SK-N-SH (cell line): ENCODE measurements around the gene MEF2D. TPM values are rescaled to one million over a fixed set of nuclear protein-coding genes. Genes with fewer than 3 reads are reported as not detected.

Experiments
- CTCF ChIA-PET: fragments of 300-600, 350-600 bp; formaldehyde crosslinking; extraction: SDS; loops from one replicate; lab custom pipeline; 2021; lab: Yijun Ruan, JAX
- POLR2A ChIA-PET: fragments of 350-600 bp; sonication (Branson Sonifier 250); formaldehyde crosslinking; extraction: SDS; loops from one replicate; lab custom pipeline; 2020; ENCODE audit warnings: antibody characterized with exemption, inconsistent platforms; lab: Yijun Ruan, JAX
- DNase-seq: peaks from one replicate; pipeline ENCODE4 v3.0.0; 2012
- H2AFZ ChIP-seq: fragments of 200-600 bp; sonication (generic); 2 replicates; pipeline ENCODE4 v1.8.1; 2016; ENCODE audit warnings: antibody characterized with exemption, mild to moderate bottlenecking, low read depth
- H3F3A ChIP-seq: fragments of 200-600 bp; sonication (generic); replicated peaks from 2 replicates; pipeline ENCODE3; 2016; ENCODE audit warnings: antibody characterized with exemption, mild to moderate bottlenecking; ENCODE audit not compliant: insufficient read depth
- H3K27ac ChIP-seq, 2 experiments: fragments of 200-500 bp in 1 of 2; fragments of 200-600 bp in 1 of 2; sonication (Bioruptor generic) in 1 of 2; sonication (generic), shearing (Covaris generic) in 1 of 2; 2 replicates each; pipeline versions ENCODE4 v1.5.1 to v1.6.1; 2014 to 2016; ENCODE audit warnings: low read depth in 2 of 2, inconsistent platforms in 1 of 2, low read length in 1 of 2, mild to moderate bottlenecking in 1 of 2, mixed read lengths in 1 of 2
- H3K27me3 ChIP-seq: fragments of 200-600 bp; sonication (generic), shearing (Covaris generic); 2 replicates; pipeline ENCODE4 v1.6.1; 2016; ENCODE audit warnings: mixed run types; ENCODE audit not compliant: insufficient read depth
- H3K36me3 ChIP-seq, 2 experiments: fragments of 200-500 bp in 1 of 2; fragments of 200-600 bp in 1 of 2; sonication (Bioruptor generic) in 1 of 2; sonication (generic) in 1 of 2; replicated peaks in 1 of 2; 2 replicates each; pipeline versions ENCODE3 to v1.5.1; 2014 to 2016; ENCODE audit warnings: low read length in 1 of 2, mild to moderate bottlenecking in 1 of 2; ENCODE audit not compliant: insufficient read depth in 2 of 2, control insufficient read depth in 1 of 2
- H3K4me1 ChIP-seq, 2 experiments: fragments of 200-500 bp in 1 of 2; fragments of 200-600 bp in 1 of 2; sonication (Bioruptor generic) in 1 of 2; sonication (generic), shearing (Covaris generic) in 1 of 2; 2 replicates each; pipeline versions ENCODE4 v1.5.1 to v1.6.1; 2014 to 2016; ENCODE audit warnings: low read depth in 1 of 2, low read length in 1 of 2, mixed run types in 1 of 2; ENCODE audit not compliant: insufficient read depth in 2 of 2, control insufficient read depth in 1 of 2
- H3K4me2 ChIP-seq: fragments of 200-600 bp; sonication (generic), shearing (Covaris generic); 2 replicates; pipeline ENCODE4 v1.6.1; 2017; ENCODE audit warnings: mixed run types
- H3K4me3 ChIP-seq, 2 experiments: fragments of 200-500 bp in 1 of 2; fragments of 200-600 bp in 1 of 2; sonication (Bioruptor generic) in 1 of 2; sonication (generic), shearing (Covaris generic) in 1 of 2; 2 replicates each; pipeline versions ENCODE4 v1.5.1 to v1.8.1; 2014 to 2016; ENCODE audit warnings: low read depth in 2 of 2, inconsistent platforms in 1 of 2, low read length in 1 of 2, mild to moderate bottlenecking in 1 of 2, mixed read lengths in 1 of 2, moderate library complexity in 1 of 2
- H3K79me2 ChIP-seq: fragments of 200-600 bp; sonication (generic); 2 replicates; pipeline ENCODE4 v1.8.1; 2017; ENCODE audit warnings: mild to moderate bottlenecking; ENCODE audit not compliant: insufficient read depth
- H3K9ac ChIP-seq: fragments of 200-600 bp; sonication (generic); 2 replicates; pipeline ENCODE4 v1.6.1; 2017; ENCODE audit warnings: mixed run types
- H3K9me2 ChIP-seq: fragments of 200-600 bp; sonication (generic); 2 replicates; pipeline ENCODE4 v1.6.1; 2017; ENCODE audit warnings: mixed run types
- H3K9me3 ChIP-seq: fragments of 200-600 bp; sonication (generic); 2 replicates; pipeline ENCODE4 v1.6.1; 2017; ENCODE audit warnings: mixed run types, mild to moderate bottlenecking, moderate library complexity
- H4K20me1 ChIP-seq: fragments of 200-600 bp; sonication (generic); 2 replicates; pipeline ENCODE4 v1.6.1; 2017; ENCODE audit warnings: mild to moderate bottlenecking, mixed run types; ENCODE audit not compliant: insufficient read depth
- ELF1 ChIP-seq: IDR thresholded peaks from 2 replicates; pipeline ENCODE4 v1.4.0; 2012
- GABPA ChIP-seq: IDR thresholded peaks from 2 replicates; pipeline ENCODE4 v1.4.0; 2012; ENCODE audit warnings: low read depth, mild to moderate bottlenecking
- GATA2 ChIP-seq: sonication (generic); formaldehyde crosslinking; IDR thresholded peaks from 2 replicates; pipeline ENCODE4 v1.5.0; 2020; ENCODE audit warnings: mild to moderate bottlenecking, missing genetic modification reagents
- NFIC ChIP-seq: IDR thresholded peaks from 2 replicates; pipeline ENCODE4 v1.4.0; 2012; ENCODE audit warnings: borderline replicate concordance
- NRF1 ChIP-seq: IDR thresholded peaks from 2 replicates; pipeline ENCODE4 v1.6.1; 2012; ENCODE audit warnings: low read depth, mild to moderate bottlenecking, low read length
- PBX3 ChIP-seq: IDR thresholded peaks from 2 replicates; pipeline ENCODE4; 2012
- POLR2AphosphoS5 ChIP-seq: IDR thresholded peaks from 2 replicates; pipeline ENCODE4 v1.6.1; 2012; ENCODE audit warnings: low read depth, low read length
- RCOR1 ChIP-seq: fragments of 150-350 bp; IDR thresholded peaks from 2 replicates; pipeline ENCODE4 v1.6.1; 2017; ENCODE audit warnings: antibody characterized with exemption, low read length
- REST ChIP-seq: IDR thresholded peaks from 2 replicates; pipeline ENCODE4 v1.6.1; 2012; ENCODE audit warnings: mild to moderate bottlenecking, low read depth, low read length, moderate library complexity
- SMC3 ChIP-seq: IDR thresholded peaks from 2 replicates; pipeline ENCODE4 v1.6.1; 2012; ENCODE audit warnings: low read depth, low read length, improper control_type of control experiment
- TAF1 ChIP-seq: IDR thresholded peaks from 2 replicates; pipeline ENCODE4 v1.6.1; 2012; ENCODE audit warnings: low read depth, mild to moderate bottlenecking, low read length, moderate library complexity, borderline replicate concordance
- TEAD4 ChIP-seq: IDR thresholded peaks from 2 replicates; pipeline ENCODE4 v1.4.0; 2012; ENCODE audit warnings: mild to moderate bottlenecking, borderline replicate concordance; ENCODE audit not compliant: insufficient read depth
- WGBS: methylation state at CpG from one replicate; pipeline ENCODE4 v1.1.6; 2017; ENCODE audit warnings: low lambda C conversion rate; 5-methylcytosine and 5-hydroxymethylcytosine counted together
- polyA plus RNA-seq, 3 experiments: library from polyadenylated mRNA; depleted of rRNA; stranded (reverse); fragments of >200 nt; gene quantifications; 2 replicates each; pipeline ENCODE4 v1.2.3, GENCODE V29; 2012
- TF ChIP-seq, protein P1 (sequence below): IDR thresholded peaks from 2 replicates; pipeline ENCODE4 v1.4.0; 2012; ENCODE audit warnings: low read depth, borderline replicate concordance
- TF ChIP-seq, protein P2 (sequence below): fragments of 150-350 bp; IDR thresholded peaks from 2 replicates; pipeline ENCODE4 v1.6.1; 2016; ENCODE audit warnings: mild to moderate bottlenecking, low read depth, low read length
- TF ChIP-seq, protein P3 (sequence below): fragments of 200-600 bp; sonication (generic); IDR thresholded peaks from 2 replicates; pipeline ENCODE4 v1.6.1; 2017; ENCODE audit warnings: antibody characterized with exemption, mild to moderate bottlenecking, moderate library complexity

The MEF2D gene
- polyA plus RNA-seq, 1 of the 3 experiments (the other 2 are of a cell fraction), result 14.3 TPM

- Histone ChIP-seq H3K9me2 (no peaks in the 10 kb centered on the region), H3K9ac (no peak overlapping the region), H3K27ac (peak overlapping the region in 1 of 2 experiments; percentile 96; a peak in 2 of 4 replicates), H3K27me3 (no peaks in the 10 kb centered on the region), H3K36me3 (no peaks in the 10 kb centered on the region), H3K9me3 (no peaks in the 10 kb centered on the region), H2AFZ (no peak overlapping the region), H3K4me3 (no peak overlapping the region), H3K79me2 (no peaks in the 10 kb centered on the region), H3F3A (peaks cover 44% of the 10 kb centered on the region), H3K4me1 (peaks cover 3 to 5% of the 10 kb centered on the region in 2 experiments; a peak in 2 of 4 replicates), H4K20me1 (no peaks in the 10 kb centered on the region), H3K4me2 (no peak overlapping the region)
- CTCF ChIA-PET, result interaction anchor here (0.7 to 2.9 kb wide), 16 partner anchors 8 to 217 kb away, joined by 3 to 14 read pairs (median 5); partner anchors contain the start of gene MEF2D
- POLR2A ChIA-PET, result interaction anchor here (1.1 to 1.6 kb wide), 2 partner anchors 31 to 43 kb away, joined by 3 to 14 read pairs; partner anchors contain the start of gene MEF2D
- no peak for DNase-seq
- 72% methylated on average over 3 of the region's 3 CpGs for WGBS
- no peak for TF ChIP-seq TEAD4
- TF ChIP-seq, protein P1, sequence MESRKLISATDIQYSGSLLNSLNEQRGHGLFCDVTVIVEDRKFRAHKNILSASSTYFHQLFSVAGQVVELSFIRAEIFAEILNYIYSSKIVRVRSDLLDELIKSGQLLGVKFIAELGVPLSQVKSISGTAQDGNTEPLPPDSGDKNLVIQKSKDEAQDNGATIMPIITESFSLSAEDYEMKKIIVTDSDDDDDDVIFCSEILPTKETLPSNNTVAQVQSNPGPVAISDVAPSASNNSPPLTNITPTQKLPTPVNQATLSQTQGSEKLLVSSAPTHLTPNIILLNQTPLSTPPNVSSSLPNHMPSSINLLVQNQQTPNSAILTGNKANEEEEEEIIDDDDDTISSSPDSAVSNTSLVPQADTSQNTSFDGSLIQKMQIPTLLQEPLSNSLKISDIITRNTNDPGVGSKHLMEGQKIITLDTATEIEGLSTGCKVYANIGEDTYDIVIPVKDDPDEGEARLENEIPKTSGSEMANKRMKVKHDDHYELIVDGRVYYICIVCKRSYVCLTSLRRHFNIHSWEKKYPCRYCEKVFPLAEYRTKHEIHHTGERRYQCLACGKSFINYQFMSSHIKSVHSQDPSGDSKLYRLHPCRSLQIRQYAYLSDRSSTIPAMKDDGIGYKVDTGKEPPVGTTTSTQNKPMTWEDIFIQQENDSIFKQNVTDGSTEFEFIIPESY, result no peak
- TF ChIP-seq SMC3, result no peak
These were observed 42.4 kb downstream of the MEF2D start for GRCh38 chr1:156458181-156458503.

- Histone ChIP-seq H3K9me2 (no peaks in the 10 kb centered on the region), H3K4me1 (peaks cover 3 to 5% of the 10 kb centered on the region in 2 experiments; a peak in 2 of 4 replicates), H2AFZ (peak overlapping the region; percentile 89), H3F3A (peaks cover 39% of the 10 kb centered on the region), H3K79me2 (no peaks in the 10 kb centered on the region), H3K27me3 (no peaks in the 10 kb centered on the region), H3K4me2 (peak overlapping the region; percentile 97), H4K20me1 (no peaks in the 10 kb centered on the region), H3K36me3 (no peaks in the 10 kb centered on the region), H3K4me3 (peak overlapping the region; percentile 56 to 70), H3K9ac (peak overlapping the region; percentile 90), H3K9me3 (no peaks in the 10 kb centered on the region), H3K27ac (peak overlapping the region; percentile 96 to 97)
- POLR2A ChIA-PET, result interaction anchor here (0.9 to 1.6 kb wide), 6 partner anchors 32 to 129 kb away, joined by 3 to 14 read pairs (median 3); partner anchors contain the start of gene MEF2D
- DNase-seq, result peak; percentile 96
- under 1% methylated on average over 28 of the region's 59 CpGs for WGBS
- CTCF ChIA-PET, result interaction anchor here (0.6 to 2.9 kb wide), 25 partner anchors 7 to 218 kb away, joined by 3 to 33 read pairs (median 4); partner anchors contain the start of genes MEF2D and NAXE
- TF ChIP-seq GATA2 (CRISPR knock-in tag), result no peak
- TF ChIP-seq, protein P2, sequence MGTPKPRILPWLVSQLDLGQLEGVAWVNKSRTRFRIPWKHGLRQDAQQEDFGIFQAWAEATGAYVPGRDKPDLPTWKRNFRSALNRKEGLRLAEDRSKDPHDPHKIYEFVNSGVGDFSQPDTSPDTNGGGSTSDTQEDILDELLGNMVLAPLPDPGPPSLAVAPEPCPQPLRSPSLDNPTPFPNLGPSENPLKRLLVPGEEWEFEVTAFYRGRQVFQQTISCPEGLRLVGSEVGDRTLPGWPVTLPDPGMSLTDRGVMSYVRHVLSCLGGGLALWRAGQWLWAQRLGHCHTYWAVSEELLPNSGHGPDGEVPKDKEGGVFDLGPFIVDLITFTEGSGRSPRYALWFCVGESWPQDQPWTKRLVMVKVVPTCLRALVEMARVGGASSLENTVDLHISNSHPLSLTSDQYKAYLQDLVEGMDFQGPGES, result no peak; the same call in 1 of the 2 replicates
- TF ChIP-seq NRF1, result peak; percentile 92
- TF ChIP-seq GABPA, result peak; percentile 71
- no peak for TF ChIP-seq REST
- peak; percentile 50 for TF ChIP-seq NFIC
- peak; percentile 78 for TF ChIP-seq ELF1
- 0 out of 2 replicates have a peak, but pooled peaks have one; percentile 7 for TF ChIP-seq RCOR1
- TF ChIP-seq PBX3, result peak; percentile 74
- TF ChIP-seq, protein P3, sequence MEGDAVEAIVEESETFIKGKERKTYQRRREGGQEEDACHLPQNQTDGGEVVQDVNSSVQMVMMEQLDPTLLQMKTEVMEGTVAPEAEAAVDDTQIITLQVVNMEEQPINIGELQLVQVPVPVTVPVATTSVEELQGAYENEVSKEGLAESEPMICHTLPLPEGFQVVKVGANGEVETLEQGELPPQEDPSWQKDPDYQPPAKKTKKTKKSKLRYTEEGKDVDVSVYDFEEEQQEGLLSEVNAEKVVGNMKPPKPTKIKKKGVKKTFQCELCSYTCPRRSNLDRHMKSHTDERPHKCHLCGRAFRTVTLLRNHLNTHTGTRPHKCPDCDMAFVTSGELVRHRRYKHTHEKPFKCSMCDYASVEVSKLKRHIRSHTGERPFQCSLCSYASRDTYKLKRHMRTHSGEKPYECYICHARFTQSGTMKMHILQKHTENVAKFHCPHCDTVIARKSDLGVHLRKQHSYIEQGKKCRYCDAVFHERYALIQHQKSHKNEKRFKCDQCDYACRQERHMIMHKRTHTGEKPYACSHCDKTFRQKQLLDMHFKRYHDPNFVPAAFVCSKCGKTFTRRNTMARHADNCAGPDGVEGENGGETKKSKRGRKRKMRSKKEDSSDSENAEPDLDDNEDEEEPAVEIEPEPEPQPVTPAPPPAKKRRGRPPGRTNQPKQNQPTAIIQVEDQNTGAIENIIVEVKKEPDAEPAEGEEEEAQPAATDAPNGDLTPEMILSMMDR, result no peak
- peak; percentile 47 for TF ChIP-seq TAF1
- peak; percentile 67; the same call in 1 of the 2 replicates for TF ChIP-seq POLR2AphosphoS5
These were observed 43.7 kb downstream of the MEF2D start for GRCh38 chr1:156456625-156457465.
